SU-DHL-6 (cell line): Measurements from ENCODE around the gene SLC41A3.

Experiments
- CTCF ChIP-seq: fragments of 200-600 bp; sonication (generic); IDR thresholded peaks from one replicate; pipeline ENCODE4 v1.5.1; 2017; ENCODE audit warnings: antibody characterized with exemption, mild to moderate bottlenecking, low read length, moderate library complexity; ENCODE audit not compliant: insufficient read depth, poor library complexity, severe bottlenecking
- EZH2phosphoT487 ChIP-seq: fragments of 200-600 bp; sonication (generic), shearing (Covaris generic); conservative IDR thresholded peaks from 2 replicates; pipeline ENCODE4 v1.6.1; 2018; ENCODE audit warnings: mild to moderate bottlenecking, antibody characterized with exemption, low read length, moderate library complexity, mixed read lengths

GRCh38 chr3:126113733-126114442 lies 30.0 kb upstream of the SLC41A3 start:
- TF ChIP-seq CTCF (no peak), EZH2phosphoT487 (no peak)
